ENCODE data around the gene ANKLE1.

- TF ChIP-seq CTCF (conservative IDR thresholded peaks at IDR 0.05; ENCODE audit: low read length), result no peak
- no peak for TF ChIP-seq EZH2phosphoT487 (IDR thresholded peaks at IDR 0.05; ENCODE audit: borderline replicate concordance)
Observed at GRCh38 chr19:17263712-17264640, 17.7 kb upstream of the ANKLE1 start.
